ENCODE data around the gene NFKBIE.
"Not testable (repeated sequence)": the region's sequence is repeated elsewhere in the genome, so short reads cannot be mapped to it uniquely, and the experiment has no call there.

NFKBIE gene

DNA sequence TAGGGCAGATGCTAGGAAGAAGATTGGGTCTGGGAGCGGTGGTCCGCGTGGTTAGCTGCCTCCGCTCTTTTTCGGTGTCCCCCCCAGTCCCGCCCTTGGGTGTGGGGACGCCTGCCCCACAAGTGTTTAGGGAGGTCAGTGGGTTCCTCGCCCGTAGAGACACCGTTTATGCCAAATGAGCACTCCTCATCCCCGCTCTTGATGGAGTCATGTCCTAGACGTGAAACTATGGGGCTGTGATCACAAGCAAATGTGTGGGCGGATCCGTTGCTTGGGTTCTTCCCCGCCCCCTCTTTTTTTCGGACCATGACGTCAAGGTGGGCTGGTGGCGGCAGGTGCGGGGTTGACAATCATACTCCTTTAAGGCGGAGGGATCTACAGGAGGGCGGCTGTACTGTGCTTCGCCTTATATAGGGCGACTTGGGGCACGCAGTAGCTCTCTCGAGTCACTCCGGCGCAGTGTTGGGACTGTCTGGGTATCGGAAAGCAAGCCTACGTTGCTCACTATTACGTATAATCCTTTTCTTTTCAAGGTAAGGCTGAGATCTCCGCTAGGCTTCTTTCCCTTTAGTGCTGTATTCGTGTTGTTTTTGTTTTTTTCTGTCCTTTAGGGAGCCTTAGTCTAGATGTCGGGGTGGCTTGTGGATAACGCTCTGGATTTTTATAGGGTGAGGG, 18.6 kb downstream of the NFKBIE start, which contains the start of gene HSP90AB1:
HSP90AB1 (plus strand) TSS at position 439 of the 675 bp plus-strand sequence. CDS start 1,529 bp downstream, outside the sequence.
- peak; percentile 94 to 98 (median 97) for DNase-seq (ENCODE audit: low read depth in 2 of 3, low spot score in 1 of 3)

DNA sequence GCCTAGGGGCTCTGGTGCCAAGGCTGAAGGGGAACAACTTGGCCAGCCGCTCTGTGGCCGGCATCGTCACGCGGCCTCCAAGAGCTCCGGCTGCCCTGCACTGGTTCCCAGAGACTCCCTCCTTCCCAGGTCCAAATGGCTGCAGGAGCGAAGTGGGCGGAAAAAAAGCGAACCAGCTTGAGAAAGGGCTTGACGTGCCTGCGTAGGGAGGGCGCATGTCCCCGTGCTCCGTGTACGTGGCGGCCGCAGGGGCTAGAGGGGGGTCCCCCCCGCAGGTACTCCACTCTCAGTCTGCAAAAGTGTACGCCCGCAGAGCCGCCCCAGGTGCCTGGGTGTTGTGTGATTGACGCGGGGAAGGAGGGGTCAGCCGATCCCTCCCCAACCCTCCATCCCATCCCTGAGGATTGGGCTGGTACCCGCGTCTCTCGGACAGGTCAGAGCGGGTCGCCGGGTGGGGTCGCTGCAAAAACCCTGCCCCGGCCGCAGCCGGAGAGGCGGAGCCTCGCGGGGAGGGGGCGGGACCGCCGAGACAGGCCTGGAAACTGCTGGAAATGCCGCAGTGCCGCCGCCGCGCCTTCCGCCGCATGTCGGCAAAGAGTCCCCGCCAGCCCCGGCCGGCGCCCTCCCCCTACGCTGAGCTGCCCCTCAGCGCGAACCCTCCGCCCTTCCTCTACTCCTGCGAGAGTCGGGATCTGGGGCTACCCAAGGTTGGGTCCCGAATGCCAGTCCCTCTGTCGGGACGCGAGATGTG, 19.3 kb downstream of the NFKBIE start:
- DNase-seq (ENCODE audit: low read depth in 2 of 3, low spot score in 1 of 3): peak; percentile 75 to 88 (median 76)

DNA sequence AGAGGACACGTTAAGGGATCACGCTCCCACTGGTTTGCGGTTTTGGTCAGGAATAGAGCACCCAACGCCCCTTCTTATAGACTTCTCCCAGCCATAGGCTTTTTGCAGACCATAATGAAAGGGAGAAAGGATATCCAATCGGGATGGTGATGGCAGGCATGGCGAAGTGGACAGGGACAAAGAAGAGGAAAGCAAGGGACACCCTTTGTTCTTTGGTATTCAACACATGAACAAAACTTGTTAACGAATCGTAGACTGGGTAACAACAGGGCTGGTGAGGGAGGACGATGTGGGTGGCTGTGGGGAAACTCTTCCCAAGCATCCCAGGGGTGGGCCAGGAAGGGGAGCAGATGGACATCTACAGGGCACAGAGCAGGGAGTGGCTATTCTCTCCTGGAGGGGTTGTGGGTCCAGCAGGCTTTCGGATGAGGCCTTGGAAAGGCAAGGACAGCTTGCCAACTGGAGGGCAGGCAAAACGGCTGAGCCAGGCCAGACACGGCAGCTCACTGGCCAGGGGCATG, 19.9 kb downstream of the NFKBIE start:
- no peak for DNase-seq (ENCODE audit: low read depth in 2 of 3, low spot score in 1 of 3)

- DNase-seq (ENCODE audit: low read depth in 2 of 3, low spot score in 1 of 3): no peak
These were observed 22.0 kb downstream of the NFKBIE start for GRCh38 chr6:44243345-44243744.

- DNase-seq (ENCODE audit: low read depth in 2 of 3, low spot score in 1 of 3): no peak
These were observed 26.5 kb downstream of the NFKBIE start for GRCh38 chr6:44238687-44239350.

- peak; percentile 60 to 65 (median 65) for DNase-seq (ENCODE audit: low read depth in 2 of 3, low spot score in 1 of 3)
These were observed 27.4 kb downstream of the NFKBIE start for GRCh38 chr6:44237813-44238433.

DNA sequence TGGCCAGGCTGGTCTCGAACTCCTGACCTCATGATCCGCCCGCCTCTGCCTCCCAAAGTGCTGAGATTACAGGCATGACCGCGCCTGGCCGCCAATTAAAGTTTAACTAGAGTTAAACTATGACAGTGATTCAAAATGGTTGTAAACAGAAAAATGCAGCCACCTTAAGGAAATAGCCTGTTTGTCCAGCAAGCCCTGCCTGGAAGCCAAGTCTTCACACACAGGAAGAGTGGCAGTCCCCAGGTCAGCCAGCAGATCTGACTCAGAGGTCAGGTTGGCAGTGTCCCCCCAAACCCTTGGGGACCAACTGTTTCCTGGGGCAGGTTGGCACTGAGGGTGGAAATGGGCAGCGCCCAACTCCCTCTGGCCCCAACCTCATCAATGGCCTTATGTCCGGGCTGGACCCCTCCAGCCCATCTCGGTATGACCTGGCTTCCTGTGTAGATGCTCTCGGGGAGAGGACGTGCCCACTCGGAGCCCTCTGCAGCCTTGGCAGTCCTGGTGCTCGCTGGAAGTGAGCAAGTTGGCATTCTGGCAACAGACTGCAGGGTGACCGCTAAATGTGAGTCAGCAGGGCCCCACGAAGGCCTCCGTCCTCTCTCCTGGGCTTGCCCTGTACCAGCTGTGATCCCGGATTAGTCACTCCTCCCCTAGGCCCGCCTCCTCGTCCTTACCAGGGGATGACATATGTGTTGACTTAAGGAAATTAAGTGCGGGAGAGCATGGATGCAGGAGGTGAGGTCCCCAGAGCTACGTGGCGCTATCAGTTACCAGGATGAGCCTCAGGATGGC, 28.1 kb downstream of the NFKBIE start:
- peak; percentile 49 to 68 (median 65) for DNase-seq (ENCODE audit: low read depth in 2 of 3, low spot score in 1 of 3)

- DNase-seq (ENCODE audit: low read depth in 2 of 3, low spot score in 1 of 3): no peak
These were observed 29.3 kb downstream of the NFKBIE start for GRCh38 chr6:44235891-44236516.

- no peak for DNase-seq (ENCODE audit: low read depth in 2 of 3, low spot score in 1 of 3)
These were observed 30.1 kb downstream of the NFKBIE start for GRCh38 chr6:44235269-44235668.

DNA sequence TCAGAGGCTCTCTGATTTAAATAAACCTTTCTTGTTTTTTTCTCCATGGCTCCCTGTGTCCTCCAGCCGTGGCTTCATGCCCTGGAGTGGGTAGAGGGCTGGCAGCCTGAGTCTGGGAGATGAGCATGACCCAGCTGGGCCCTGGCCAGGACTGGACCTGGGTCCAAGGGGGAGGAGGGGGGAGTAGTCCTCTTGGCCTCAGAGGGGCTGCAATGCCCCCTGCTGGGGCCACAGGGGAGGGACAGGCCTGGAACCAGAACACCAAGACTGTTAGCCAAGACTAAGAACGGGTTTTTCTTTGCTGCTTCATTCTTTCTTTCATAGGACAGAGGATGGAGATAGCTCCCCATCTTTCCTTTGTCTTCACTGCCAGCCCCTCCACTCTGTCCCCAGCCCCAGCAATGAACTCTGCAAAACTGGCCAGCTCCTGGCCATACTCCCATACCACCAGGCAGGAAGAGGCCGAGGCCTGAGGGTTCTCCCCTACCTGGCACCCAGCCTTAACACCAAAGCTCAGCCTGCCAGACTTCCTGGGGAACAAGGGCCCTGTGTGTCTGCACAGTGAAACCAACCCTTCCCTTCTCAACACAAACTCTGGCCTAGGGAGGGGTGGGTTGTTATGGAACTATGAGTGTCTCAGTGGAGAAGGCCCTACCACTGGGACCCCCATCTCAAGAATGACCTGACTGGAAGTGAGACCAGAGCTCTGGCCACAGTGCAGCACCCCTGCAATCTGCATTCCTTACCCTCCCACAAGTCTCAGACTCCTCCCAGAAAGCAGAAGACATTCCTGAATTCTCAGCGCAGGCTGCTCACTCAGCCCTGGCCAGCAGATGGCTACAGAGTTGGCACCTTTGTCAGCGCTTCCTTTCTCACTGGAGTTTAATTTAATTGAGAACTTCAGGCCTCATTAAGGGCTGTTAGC, 31.0 kb downstream of the NFKBIE start:
- no peak for DNase-seq (ENCODE audit: low read depth in 2 of 3, low spot score in 1 of 3)

GRCh38 chr6:44233567-44234100, 31.7 kb downstream of the NFKBIE start:
- no peak for DNase-seq (ENCODE audit: low read depth in 2 of 3, low spot score in 1 of 3)

- no peak for DNase-seq (ENCODE audit: low read depth in 2 of 3, low spot score in 1 of 3)
These were observed 32.4 kb downstream of the NFKBIE start for GRCh38 chr6:44232676-44233566.

- DNase-seq (ENCODE audit: low read depth in 2 of 3, low spot score in 1 of 3): not testable (repeated sequence)
These were observed 33.9 kb downstream of the NFKBIE start for GRCh38 chr6:44231426-44231825.

GRCh38 chr6:44230034-44230675, 35.2 kb downstream of the NFKBIE start:
- no peak for DNase-seq (ENCODE audit: low read depth in 2 of 3, low spot score in 1 of 3)

DNA sequence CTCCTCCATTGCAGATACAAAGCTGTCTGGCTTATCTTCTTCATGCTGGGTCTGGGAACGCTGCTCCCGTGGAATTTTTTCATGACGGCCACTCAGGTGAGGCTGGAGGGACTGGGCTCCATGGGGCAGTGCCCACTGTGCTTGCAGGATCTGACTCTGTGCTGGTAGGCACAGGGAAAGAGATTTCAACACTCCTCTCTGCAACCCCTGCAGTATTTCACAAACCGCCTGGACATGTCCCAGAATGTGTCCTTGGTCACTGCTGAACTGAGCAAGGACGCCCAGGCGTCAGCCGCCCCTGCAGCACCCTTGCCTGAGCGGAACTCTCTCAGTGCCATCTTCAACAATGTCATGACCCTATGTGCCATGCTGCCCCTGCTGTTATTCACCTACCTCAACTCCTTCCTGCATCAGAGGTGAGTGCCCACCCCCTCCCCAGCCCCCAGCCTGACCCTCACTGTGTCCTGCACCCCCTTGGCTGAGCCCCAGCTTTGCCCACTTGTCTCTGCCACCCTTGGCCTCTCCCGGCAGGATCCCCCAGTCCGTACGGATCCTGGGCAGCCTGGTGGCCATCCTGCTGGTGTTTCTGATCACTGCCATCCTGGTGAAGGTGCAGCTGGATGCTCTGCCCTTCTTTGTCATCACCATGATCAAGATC, 35.8 kb downstream of the NFKBIE start:
- DNase-seq (ENCODE audit: low read depth in 2 of 3, low spot score in 1 of 3): no peak

DNA sequence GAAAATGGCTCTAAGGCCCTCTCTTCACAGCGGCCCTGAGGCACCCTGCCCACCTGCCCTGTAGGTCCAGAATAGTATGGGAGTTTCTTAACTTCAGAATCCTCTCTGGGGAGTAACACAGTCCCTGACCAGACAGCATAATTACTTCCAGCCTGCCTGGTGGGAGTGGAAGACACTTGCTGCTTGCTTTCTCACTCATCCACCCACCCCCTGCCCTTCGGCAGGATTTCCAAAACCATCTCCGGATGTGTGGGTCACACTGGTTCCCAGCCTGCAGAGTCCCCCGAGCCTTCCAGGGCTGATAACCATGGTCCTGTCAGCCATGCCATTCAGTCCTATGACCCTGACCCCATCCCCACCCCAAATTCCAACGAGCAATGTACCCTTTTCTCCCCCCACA, 36.5 kb downstream of the NFKBIE start:
- DNase-seq (ENCODE audit: low read depth in 2 of 3, low spot score in 1 of 3): no peak

DNA sequence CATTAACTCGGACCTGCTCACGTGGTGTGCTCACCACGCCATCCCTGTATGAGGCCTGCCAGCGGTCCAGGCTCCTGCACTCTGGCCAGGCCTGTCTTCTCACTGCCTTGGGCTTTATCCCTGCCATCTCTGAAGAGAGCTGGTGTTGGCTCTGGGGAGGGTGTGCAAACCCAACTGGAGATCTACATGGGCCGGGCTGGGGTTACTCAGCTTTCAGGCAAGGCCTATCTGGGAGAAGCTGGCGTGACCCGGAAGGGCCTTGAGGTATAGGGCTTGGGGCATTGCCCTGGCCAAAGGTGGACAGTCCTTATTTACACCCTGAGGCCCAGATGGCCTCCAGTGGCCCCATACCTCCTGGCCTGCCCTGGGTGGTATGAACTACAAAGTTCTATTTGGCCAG, 36.9 kb downstream of the NFKBIE start:
- no peak for DNase-seq (ENCODE audit: low read depth in 2 of 3, low spot score in 1 of 3)

Data from stimulated activated CD4-positive, alpha-beta T cell treated with anti-CD3 and anti-CD28 coated beads, Interleukin-12 subunit alpha, Interleukin-12 subunit beta, amount 100 ng/mL, for 48 hours (primary cell).